Measurements from ENCODE around the gene ASXL2. TPM values are rescaled to one million over a fixed set of nuclear protein-coding genes. Genes with fewer than 3 reads are reported as not detected.

Gene ASXL2
- total RNA-seq (10 to 100 TPM; 56.0 to 63.6 TPM), polyA plus RNA-seq (10 to 100 TPM in 1 of 2 donors, 1 to 10 TPM in 1; 6.3 to 10.1 TPM)

DNA sequence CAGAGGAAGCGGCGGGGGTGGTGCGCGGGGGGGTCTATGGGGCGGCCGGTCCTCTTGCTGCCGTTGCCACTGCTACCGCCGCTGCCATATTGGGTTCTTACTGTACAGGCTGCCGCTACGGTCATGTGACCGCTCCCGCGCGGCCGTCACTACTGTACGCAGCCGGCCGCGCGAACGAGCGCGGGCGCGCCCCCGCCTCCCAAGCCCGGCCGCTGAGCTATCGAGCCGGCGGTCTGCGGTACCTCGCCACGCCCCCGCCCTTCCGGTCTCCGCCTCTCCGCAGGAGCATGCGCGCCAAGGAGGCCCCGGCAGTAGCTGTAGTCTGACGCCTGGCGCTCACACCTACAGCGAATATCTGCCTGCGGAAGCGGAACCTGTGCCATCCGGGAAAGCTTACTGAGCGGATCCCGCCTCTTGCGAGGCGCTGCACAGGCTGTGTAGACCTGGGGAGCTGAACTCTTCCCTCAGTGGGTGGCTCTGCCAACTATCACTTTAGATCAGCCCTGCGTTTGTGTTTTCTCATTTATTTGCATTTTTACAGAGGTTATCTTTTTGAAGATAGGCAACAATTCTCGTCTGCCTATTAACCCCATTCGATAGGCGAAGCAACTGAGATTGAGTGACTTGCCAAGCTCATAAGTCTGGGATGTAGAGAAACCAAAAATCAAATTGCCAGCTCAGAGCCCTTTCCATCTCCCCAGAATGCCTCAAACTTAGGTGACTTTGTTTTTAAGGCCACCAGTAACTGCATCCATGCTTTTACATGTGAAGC is at the start of gene ASXL2:
Gene ASXL2, minus strand, starts transcription at position 127 of the 772 bp plus-strand sequence. CDS start 265 bp downstream, outside the sequence.
- intact Hi-C loops (cut with micrococcal nuclease) = loop anchor here (1.0 to 5.0 kb wide), 9 partner anchors 26 to 601 kb away; partner anchors contain the start of genes ADGRF3, DTNB, HADHA and HADHB

DNA sequence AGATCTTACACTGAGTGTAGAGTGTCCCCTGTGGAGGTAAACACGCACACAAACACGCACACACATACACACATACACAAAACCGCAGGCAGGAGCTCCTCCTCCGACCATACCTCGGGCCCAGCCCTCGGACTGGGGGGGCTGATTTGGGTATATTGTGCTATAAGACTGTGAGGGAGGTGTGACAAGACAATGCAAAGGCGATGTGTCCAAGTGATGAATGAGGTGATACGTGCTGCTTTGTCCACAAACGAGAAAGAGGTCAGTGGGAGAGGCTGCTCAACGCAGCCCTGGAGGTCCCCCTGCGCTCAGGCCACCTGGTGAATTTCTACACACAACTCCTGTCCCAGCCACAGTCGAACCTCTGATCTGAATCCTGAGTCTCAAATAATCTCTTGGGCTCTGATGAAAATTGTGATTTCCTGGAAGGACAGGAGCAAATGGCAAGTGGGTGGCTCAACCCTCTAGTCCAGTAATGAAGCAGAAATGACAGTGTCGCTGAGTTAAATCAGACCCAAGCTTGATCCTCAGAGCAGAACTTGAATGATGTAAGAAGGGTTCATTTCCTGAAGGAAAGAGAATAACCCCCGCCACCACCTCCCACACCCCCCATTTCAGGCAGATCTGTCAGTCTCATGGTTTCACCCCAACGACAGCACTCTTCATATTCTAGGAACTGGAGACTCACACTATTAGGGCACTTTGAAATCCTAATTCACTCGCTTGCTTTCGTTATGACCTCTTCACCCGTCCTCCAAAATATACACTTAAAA is 48.9 kb upstream of the ASXL2 start:
- Histone ChIP-seq H3K9me3 (ENCODE audit: control insufficient read depth in 1 of 2, low read length in 2 of 2) (no peaks in the 10 kb centered on the region), H3K27me3 (ENCODE audit: insufficient read depth, low read length) (no peaks in the 10 kb centered on the region), H3K27ac (ENCODE audit: low read depth, low read length) (no peak overlapping the region), H3K4me1 (ENCODE audit: insufficient read depth, low read length) (no peaks in the 10 kb centered on the region), H3K4me3 (ENCODE audit: low read length in 2 of 2) (no peak overlapping the region), H3K36me3 (ENCODE audit: insufficient read depth, low read length) (no peaks in the 10 kb centered on the region)
- Mint-ChIP-seq H3K36me3 (peaks cover 1 to 21% of the 10 kb centered on the region in 2 donors), H3K4me1 (no peaks in the 10 kb centered on the region), H3K4me3 (no peak overlapping the region), H3K9me3 (no peaks in the 10 kb centered on the region), H3K27ac (no peak overlapping the region), H3K27me3 (no peaks in the 10 kb centered on the region)
- POLR2A ChIA-PET (ENCODE audit: partially characterized antibody) = no interaction called here
- intact Hi-C loops (cut with micrococcal nuclease) = no loop called here
- DNase-seq = no peak
- CTCF ChIA-PET (ENCODE audit: partially characterized antibody) = no interaction called here

More for the DNA sequence above, at the start of gene ASXL2:
- Histone ChIP-seq H3K27me3 (ENCODE audit: insufficient read depth, low read length) (no peaks in the 10 kb centered on the region), H3K36me3 (ENCODE audit: insufficient read depth, low read length) (no peaks in the 10 kb centered on the region), H3K4me1 (ENCODE audit: insufficient read depth, low read length) (peaks cover 39% of the 10 kb centered on the region), H3K4me3 (ENCODE audit: low read length in 2 of 2) (peak within 1 kb of the TSS; percentile 81 to 98), H3K9me3 (ENCODE audit: control insufficient read depth in 1 of 2, low read length in 2 of 2) (no peaks in the 10 kb centered on the region), H3K27ac (ENCODE audit: low read depth, low read length) (peak within 1 kb of the TSS; percentile 98)
- H3K27ac Mint-ChIP-seq = peak within 1 kb of the TSS; percentile 94 to 99 (median 99)
- peaks cover 27 to 47% (median 35%) of the 10 kb centered on the region in 4 donors for H3K4me1 Mint-ChIP-seq
- DNase-seq = peak; percentile 97 to 98 (median 97)
- peaks cover 6 to 23% of the 10 kb centered on the region in 2 donors for H3K36me3 Mint-ChIP-seq
- peak within 1 kb of the TSS; percentile 94 to 99 (median 97) for H3K4me3 Mint-ChIP-seq
- CTCF ChIA-PET (ENCODE audit: partially characterized antibody) = interaction anchor here (0.6 to 2.3 kb wide), 20 partner anchors 9 to 517 kb away, joined by 3 to 46 read pairs (median 4); no protein-coding TSS in a partner anchor
- no peaks in the 10 kb centered on the region for H3K27me3 Mint-ChIP-seq
- peaks cover 0 to 1% (median 0%) of the 10 kb centered on the region in 8 donors for H3K9me3 Mint-ChIP-seq
- POLR2A ChIA-PET (ENCODE audit: partially characterized antibody) = interaction anchor here (0.6 to 2.8 kb wide), 30 partner anchors 10 to 1172 kb away, joined by 3 to 34 read pairs (median 4); partner anchors contain the start of genes ADGRF3, AGBL5, DTNB and HADHA

DNA sequence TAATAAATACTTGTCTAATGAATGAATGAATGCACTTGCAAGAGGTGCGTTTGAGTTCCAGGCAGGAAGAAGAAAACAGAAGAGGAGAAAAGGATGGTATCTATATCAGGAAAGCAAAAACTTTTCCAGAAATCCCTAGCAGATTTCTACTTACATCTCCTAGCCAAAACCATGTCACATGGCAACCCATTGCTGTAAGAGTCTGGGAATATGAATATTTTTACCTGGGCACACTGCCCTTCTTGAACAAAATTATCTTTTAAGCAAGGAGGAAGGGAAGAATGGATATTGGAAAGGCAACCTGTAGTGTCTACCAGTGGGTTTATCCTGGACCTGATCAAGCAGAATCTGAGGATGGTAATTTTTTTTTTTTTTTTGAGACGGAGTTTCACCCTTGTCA is 44.2 kb upstream of the ASXL2 start:
- peaks cover 1 to 3% of the 10 kb centered on the region in 2 donors for H3K36me3 Mint-ChIP-seq
- ChIA-PET CTCF (ENCODE audit: partially characterized antibody) (no interaction called here), POLR2A (ENCODE audit: partially characterized antibody) (no interaction called here)
- Histone ChIP-seq H3K4me3 (ENCODE audit: low read length in 2 of 2) (no peak overlapping the region), H3K36me3 (ENCODE audit: insufficient read depth, low read length) (no peaks in the 10 kb centered on the region), H3K9me3 (ENCODE audit: control insufficient read depth in 1 of 2, low read length in 2 of 2) (no peaks in the 10 kb centered on the region), H3K27me3 (ENCODE audit: insufficient read depth, low read length) (no peaks in the 10 kb centered on the region), H3K4me1 (ENCODE audit: insufficient read depth, low read length) (no peaks in the 10 kb centered on the region), H3K27ac (ENCODE audit: low read depth, low read length) (no peak overlapping the region)
- no peak overlapping the region for H3K27ac Mint-ChIP-seq
- no peaks in the 10 kb centered on the region for H3K4me1 Mint-ChIP-seq
- H3K4me3 Mint-ChIP-seq = no peak overlapping the region
- peaks cover 0 to under 1% (median 0%) of the 10 kb centered on the region in 8 donors for H3K9me3 Mint-ChIP-seq
- intact Hi-C loops (cut with micrococcal nuclease) = no loop called here
- H3K27me3 Mint-ChIP-seq = no peaks in the 10 kb centered on the region
- DNase-seq = no peak

DNA sequence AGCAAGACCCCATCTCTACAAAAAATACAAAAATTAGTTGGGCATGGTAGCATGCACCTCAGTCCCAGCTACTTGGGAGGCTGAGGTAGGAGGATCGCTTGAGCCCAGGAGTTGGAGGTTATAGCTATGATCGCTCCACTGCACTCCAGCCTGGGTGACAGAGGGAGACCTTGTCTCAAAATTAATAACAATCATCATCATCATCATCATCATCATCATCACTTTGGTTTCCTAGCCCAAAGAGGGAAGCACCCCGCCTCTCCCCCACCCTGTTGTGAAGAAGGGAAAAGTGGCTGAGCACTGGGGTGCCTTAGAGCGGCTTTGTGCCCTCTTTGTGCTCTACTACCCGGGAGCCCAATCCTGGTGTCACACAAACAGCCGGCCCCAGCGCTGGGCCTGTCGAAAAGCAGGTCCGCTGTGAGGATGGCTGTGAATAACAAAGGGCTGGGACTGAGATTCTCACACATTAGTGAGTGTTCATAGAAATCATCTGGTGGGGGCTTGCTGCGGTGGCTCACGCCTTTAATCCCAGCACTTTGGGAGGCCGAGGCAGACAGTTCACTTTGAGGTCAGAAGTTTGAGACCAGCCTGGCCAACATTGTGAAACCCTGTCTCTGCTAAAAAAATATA is 42.6 kb upstream of the ASXL2 start:
- CTCF ChIA-PET (ENCODE audit: partially characterized antibody) = no interaction called here
- no peaks in the 10 kb centered on the region for H3K27me3 ChIP-seq (ENCODE audit: insufficient read depth, low read length)
- Mint-ChIP-seq H3K27me3 (no peaks in the 10 kb centered on the region), H3K27ac (no peak overlapping the region), H3K4me1 (peaks cover 8 to 11% (median 10%) of the 10 kb centered on the region in 4 donors), H3K36me3 (no peaks in the 10 kb centered on the region), H3K9me3 (peaks cover 0 to 2% (median 0%) of the 10 kb centered on the region in 8 donors), H3K4me3 (no peak overlapping the region)
- H3K4me3 ChIP-seq (ENCODE audit: low read length in 2 of 2) = no peak overlapping the region
- POLR2A ChIA-PET (ENCODE audit: partially characterized antibody) = no interaction called here
- no peak overlapping the region for H3K27ac ChIP-seq (ENCODE audit: low read depth, low read length)
- no peaks in the 10 kb centered on the region for H3K9me3 ChIP-seq (ENCODE audit: control insufficient read depth in 1 of 2, low read length in 2 of 2)
- H3K4me1 ChIP-seq (ENCODE audit: insufficient read depth, low read length) = no peaks in the 10 kb centered on the region
- no peaks in the 10 kb centered on the region for H3K36me3 ChIP-seq (ENCODE audit: insufficient read depth, low read length)
- DNase-seq = no peak
- intact Hi-C loops (cut with micrococcal nuclease) = no loop called here

DNA sequence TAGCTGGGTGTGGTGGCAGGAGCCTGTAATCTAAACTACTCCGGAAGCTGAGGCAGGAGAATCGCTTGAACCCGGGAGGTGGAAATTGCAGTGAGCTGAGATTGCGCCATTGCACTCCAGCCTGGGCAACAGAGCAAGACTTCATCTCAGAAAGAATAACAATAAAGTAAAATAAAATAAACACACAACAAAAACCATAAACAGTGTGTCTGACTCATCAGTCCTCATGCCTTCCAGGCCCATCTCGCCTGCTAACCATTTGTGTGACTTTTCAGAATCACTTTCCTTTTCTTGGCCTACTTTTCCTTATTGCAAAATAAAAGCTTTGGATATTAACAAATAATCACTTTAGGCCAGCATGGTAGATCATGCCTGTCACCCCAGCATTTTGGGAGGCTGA is 42.0 kb upstream of the ASXL2 start:
- H3K27ac ChIP-seq (ENCODE audit: low read depth, low read length) = no peak overlapping the region
- H3K36me3 Mint-ChIP-seq = no peaks in the 10 kb centered on the region
- H3K4me3 Mint-ChIP-seq = no peak overlapping the region
- H3K9me3 ChIP-seq (ENCODE audit: control insufficient read depth in 1 of 2, low read length in 2 of 2) = no peaks in the 10 kb centered on the region
- H3K27ac Mint-ChIP-seq = no peak overlapping the region
- H3K4me3 ChIP-seq (ENCODE audit: low read length in 2 of 2) = no peak overlapping the region
- H3K4me1 ChIP-seq (ENCODE audit: insufficient read depth, low read length) = no peaks in the 10 kb centered on the region
- peaks cover 8 to 12% (median 11%) of the 10 kb centered on the region in 4 donors for H3K4me1 Mint-ChIP-seq
- H3K36me3 ChIP-seq (ENCODE audit: insufficient read depth, low read length) = no peaks in the 10 kb centered on the region
- no peaks in the 10 kb centered on the region for H3K27me3 Mint-ChIP-seq
- H3K27me3 ChIP-seq (ENCODE audit: insufficient read depth, low read length) = no peaks in the 10 kb centered on the region
- ChIA-PET CTCF (ENCODE audit: partially characterized antibody) (no interaction called here), POLR2A (ENCODE audit: partially characterized antibody) (no interaction called here)
- DNase-seq = no peak
- peaks cover 0 to 2% (median 0%) of the 10 kb centered on the region in 8 donors for H3K9me3 Mint-ChIP-seq
- intact Hi-C loops (cut with micrococcal nuclease) = no loop called here

DNA sequence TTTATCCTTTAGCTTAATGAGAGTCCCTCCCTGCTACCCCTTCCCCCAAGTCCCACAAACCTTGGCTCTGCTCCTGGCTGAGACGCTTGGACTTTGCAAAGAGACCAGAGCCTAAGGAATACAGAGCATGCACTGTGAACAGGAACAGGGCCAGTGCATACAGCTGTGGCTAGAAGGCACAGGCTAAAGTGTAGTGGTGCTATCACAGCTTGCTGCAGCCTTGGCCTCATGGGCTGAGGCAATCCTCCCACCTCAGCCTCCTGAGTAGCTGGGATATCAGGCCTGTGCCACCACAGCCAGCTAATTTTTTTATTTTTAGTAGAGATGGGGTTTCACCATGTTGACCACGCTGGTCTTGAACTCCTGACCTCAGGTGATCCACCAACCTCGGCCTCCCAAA is 39.5 kb upstream of the ASXL2 start:
- CTCF ChIA-PET (ENCODE audit: partially characterized antibody) = interaction anchor here (0.6 to 1.6 kb wide), 3 partner anchors 33 to 312 kb away, joined by 3 to 6 read pairs (median 4); no protein-coding TSS in a partner anchor
- intact Hi-C loops (cut with micrococcal nuclease) = no loop called here
- DNase-seq = no peak
- peaks cover 11 to 16% (median 12%) of the 10 kb centered on the region in 4 donors for H3K4me1 Mint-ChIP-seq
- no peaks in the 10 kb centered on the region for H3K36me3 Mint-ChIP-seq
- no peaks in the 10 kb centered on the region for H3K27me3 Mint-ChIP-seq
- Histone ChIP-seq H3K9me3 (ENCODE audit: control insufficient read depth in 1 of 2, low read length in 2 of 2) (no peaks in the 10 kb centered on the region), H3K4me3 (ENCODE audit: low read length in 2 of 2) (no peak overlapping the region), H3K4me1 (ENCODE audit: insufficient read depth, low read length) (no peaks in the 10 kb centered on the region), H3K36me3 (ENCODE audit: insufficient read depth, low read length) (no peaks in the 10 kb centered on the region), H3K27me3 (ENCODE audit: insufficient read depth, low read length) (no peaks in the 10 kb centered on the region), H3K27ac (ENCODE audit: low read depth, low read length) (no peak overlapping the region)
- H3K4me3 Mint-ChIP-seq = no peak overlapping the region
- POLR2A ChIA-PET (ENCODE audit: partially characterized antibody) = interaction anchor here (3.7 kb wide), 1 partner anchor 39 kb away, joined by 17 read pairs; the partner anchor contains the start of gene ASXL2
- no peak overlapping the region for H3K27ac Mint-ChIP-seq
- peaks cover 0 to 2% (median 0%) of the 10 kb centered on the region in 8 donors for H3K9me3 Mint-ChIP-seq

All from CD4-positive, alpha-beta memory T cell (primary cell).